ENCODE data around the gene SELENOH. TPM values are rescaled to one million over a fixed set of nuclear protein-coding genes. Genes with fewer than 3 reads are reported as not detected.

SELENOH gene
- total and polyA plus RNA-seq, 9 of the 15 experiments (the other 6 are each of a cell fraction or from before 2014, with no cell fraction given), result 16.6 to 299 (median 118) TPM

GRCh38 chr11:57741132-57742086 is at the start of gene SELENOH (continued):
- TF ChIP-seq, protein P1, sequence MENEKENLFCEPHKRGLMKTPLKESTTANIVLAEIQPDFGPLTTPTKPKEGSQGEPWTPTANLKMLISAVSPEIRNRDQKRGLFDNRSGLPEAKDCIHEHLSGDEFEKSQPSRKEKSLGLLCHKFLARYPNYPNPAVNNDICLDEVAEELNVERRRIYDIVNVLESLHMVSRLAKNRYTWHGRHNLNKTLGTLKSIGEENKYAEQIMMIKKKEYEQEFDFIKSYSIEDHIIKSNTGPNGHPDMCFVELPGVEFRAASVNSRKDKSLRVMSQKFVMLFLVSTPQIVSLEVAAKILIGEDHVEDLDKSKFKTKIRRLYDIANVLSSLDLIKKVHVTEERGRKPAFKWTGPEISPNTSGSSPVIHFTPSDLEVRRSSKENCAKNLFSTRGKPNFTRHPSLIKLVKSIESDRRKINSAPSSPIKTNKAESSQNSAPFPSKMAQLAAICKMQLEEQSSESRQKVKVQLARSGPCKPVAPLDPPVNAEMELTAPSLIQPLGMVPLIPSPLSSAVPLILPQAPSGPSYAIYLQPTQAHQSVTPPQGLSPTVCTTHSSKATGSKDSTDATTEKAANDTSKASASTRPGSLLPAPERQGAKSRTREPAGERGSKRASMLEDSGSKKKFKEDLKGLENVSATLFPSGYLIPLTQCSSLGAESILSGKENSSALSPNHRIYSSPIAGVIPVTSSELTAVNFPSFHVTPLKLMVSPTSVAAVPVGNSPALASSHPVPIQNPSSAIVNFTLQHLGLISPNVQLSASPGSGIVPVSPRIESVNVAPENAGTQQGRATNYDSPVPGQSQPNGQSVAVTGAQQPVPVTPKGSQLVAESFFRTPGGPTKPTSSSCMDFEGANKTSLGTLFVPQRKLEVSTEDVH (IDR thresholded peaks at IDR 0.05; ENCODE audit: low read depth, partially characterized antibody), result peak; percentile 94
- TF ChIP-seq DMBX1 (CRISPR knock-in tag; IDR thresholded peaks at IDR 0.05; ENCODE audit: borderline replicate concordance) (no peak), RBM17 (IDR thresholded peaks at IDR 0.05; ENCODE audit: borderline replicate concordance, low read depth, low read length) (no peak), ZNF121 (CRISPR knock-in tag; conservative IDR thresholded peaks at IDR 0.05) (peak; percentile 66), DLX4 (CRISPR knock-in tag; IDR thresholded peaks at IDR 0.05) (0 out of 2 replicates have a peak, but pooled peaks have one; percentile 41), ZNF444 (CRISPR knock-in tag; IDR thresholded peaks at IDR 0.05) (no peak), ZNF184 (CRISPR knock-in tag; IDR thresholded peaks at IDR 0.05) (no peak), CHD4 (IDR thresholded peaks at IDR 0.05; ENCODE audit: insufficient read depth, insufficient replicate concordance, low read depth, low read length, poor library complexity, severe bottlenecking) (no peak), CEBPG (CRISPR knock-in tag; IDR thresholded peaks at IDR 0.05) (peak; percentile 69; the same call in 1 of the 2 replicates), CEBPG (tag; conservative IDR thresholded peaks at IDR 0.05 in 1 of 2, IDR thresholded peaks at IDR 0.05 in 1 of 2) (no peak), NEUROD1 (IDR thresholded peaks at IDR 0.05; ENCODE audit: borderline replicate concordance, low read depth, low read length, partially characterized antibody) (peak; percentile 95), CREB3L1 (IDR thresholded peaks at IDR 0.05; ENCODE audit: borderline replicate concordance, low read depth) (peak; percentile 90)
- TF ChIP-seq, protein P2, sequence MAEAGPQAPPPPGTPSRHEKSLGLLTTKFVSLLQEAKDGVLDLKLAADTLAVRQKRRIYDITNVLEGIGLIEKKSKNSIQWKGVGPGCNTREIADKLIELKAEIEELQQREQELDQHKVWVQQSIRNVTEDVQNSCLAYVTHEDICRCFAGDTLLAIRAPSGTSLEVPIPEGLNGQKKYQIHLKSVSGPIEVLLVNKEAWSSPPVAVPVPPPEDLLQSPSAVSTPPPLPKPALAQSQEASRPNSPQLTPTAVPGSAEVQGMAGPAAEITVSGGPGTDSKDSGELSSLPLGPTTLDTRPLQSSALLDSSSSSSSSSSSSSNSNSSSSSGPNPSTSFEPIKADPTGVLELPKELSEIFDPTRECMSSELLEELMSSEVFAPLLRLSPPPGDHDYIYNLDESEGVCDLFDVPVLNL (CRISPR knock-in tag; IDR thresholded peaks at IDR 0.05; ENCODE audit: low read depth), result peak; percentile 89; the same call in 1 of the 2 replicates
- TF ChIP-seq, protein P3, sequence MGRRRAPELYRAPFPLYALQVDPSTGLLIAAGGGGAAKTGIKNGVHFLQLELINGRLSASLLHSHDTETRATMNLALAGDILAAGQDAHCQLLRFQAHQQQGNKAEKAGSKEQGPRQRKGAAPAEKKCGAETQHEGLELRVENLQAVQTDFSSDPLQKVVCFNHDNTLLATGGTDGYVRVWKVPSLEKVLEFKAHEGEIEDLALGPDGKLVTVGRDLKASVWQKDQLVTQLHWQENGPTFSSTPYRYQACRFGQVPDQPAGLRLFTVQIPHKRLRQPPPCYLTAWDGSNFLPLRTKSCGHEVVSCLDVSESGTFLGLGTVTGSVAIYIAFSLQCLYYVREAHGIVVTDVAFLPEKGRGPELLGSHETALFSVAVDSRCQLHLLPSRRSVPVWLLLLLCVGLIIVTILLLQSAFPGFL (CRISPR knock-in tag; IDR thresholded peaks at IDR 0.05), result no peak

All from K562 (cell line).